Effector memory CD8-positive, alpha-beta T cell (primary cell): ENCODE measurements around the gene IL5RA.

Experiments used
- ATAC-seq: fragments of 150-1000 bp; cut with Tn5 transposase; replicated peaks from 2 replicates; pipeline ENCODE4 v1.10.0; 2021; ENCODE audit warnings: mild to moderate bottlenecking, moderate library complexity
- DNase-seq, 3 experiments: peaks; one replicate each; pipeline ENCODE4 v3.0.0; 2021
- H3K27ac Mint-ChIP-seq, 2 donors: one replicate each; pipeline ENCODE4 v1.8.0; 2022; ENCODE audit warnings: mild to moderate bottlenecking in 2 of 2, mixed read lengths in 2 of 2, moderate library complexity in 2 of 2
- H3K27me3 Mint-ChIP-seq, 2 donors: one replicate each; pipeline ENCODE4 v1.8.0; 2022; ENCODE audit warnings: mixed read lengths in 2 of 2
- H3K36me3 Mint-ChIP-seq: one replicate; pipeline ENCODE4 v1.8.0; 2022; ENCODE audit warnings: mild to moderate bottlenecking, moderate library complexity, mixed read lengths; ENCODE audit not compliant: insufficient read depth
- H3K4me1 Mint-ChIP-seq, 2 donors: one replicate each; pipeline ENCODE4 v1.8.0; 2022; ENCODE audit warnings: low read depth in 2 of 2, mixed read lengths in 2 of 2
- H3K4me3 Mint-ChIP-seq, 2 donors: one replicate each; pipeline ENCODE4 v1.8.0; 2022; ENCODE audit warnings: mild to moderate bottlenecking in 2 of 2, mixed read lengths in 2 of 2, moderate library complexity in 2 of 2
- H3K9me3 Mint-ChIP-seq, 2 donors: one replicate each; pipeline ENCODE4 v1.8.0; 2022; ENCODE audit warnings: mixed read lengths in 2 of 2

The IL5RA gene

DNA sequence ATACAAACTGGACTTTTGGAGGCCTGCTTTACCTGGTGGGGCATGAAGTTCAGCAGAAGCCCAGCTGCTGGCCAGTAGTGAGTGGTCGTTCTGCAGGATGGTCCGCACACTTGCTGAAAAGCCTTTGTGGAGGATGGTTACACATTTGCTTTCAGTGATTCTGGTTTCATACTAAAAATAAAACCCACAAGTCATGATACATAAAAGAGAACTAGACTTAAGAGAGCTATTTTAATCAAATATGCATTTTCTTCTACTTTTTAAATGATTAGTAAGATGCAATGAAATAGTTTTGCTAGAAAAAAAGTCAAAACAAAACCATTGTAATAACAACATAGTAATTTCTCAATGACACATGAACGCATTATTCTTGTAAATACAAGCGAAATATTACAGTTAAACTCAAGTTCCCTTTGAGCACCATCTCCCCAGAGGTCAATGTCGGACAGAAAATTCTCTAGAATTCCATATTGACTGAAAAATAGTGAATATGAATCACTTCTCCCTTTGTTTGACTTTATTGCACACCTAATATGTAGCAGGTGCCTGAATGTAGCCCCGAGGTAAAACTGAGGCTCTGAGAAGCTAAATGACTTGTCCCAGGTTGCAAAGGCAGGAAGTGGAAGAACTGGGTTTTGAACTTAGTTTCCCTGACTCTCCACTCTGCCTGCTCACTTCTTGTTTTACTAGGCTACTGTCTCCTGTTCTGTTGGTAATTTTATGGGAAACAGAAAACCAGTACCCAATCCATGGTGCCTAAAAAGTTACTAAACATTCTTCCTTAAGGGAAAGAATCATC is 8.3 kb downstream of the IL5RA start:
- Mint-ChIP-seq H3K4me3 (no peak overlapping the region), H3K4me1 (no peaks in the 10 kb centered on the region), H3K27me3 (peaks cover 6 to 11% of the 10 kb centered on the region in 2 donors), H3K36me3 (no peaks in the 10 kb centered on the region), H3K27ac (no peak overlapping the region), H3K9me3 (no peaks in the 10 kb centered on the region)
- ATAC-seq (no peak), DNase-seq (no peak)

DNA sequence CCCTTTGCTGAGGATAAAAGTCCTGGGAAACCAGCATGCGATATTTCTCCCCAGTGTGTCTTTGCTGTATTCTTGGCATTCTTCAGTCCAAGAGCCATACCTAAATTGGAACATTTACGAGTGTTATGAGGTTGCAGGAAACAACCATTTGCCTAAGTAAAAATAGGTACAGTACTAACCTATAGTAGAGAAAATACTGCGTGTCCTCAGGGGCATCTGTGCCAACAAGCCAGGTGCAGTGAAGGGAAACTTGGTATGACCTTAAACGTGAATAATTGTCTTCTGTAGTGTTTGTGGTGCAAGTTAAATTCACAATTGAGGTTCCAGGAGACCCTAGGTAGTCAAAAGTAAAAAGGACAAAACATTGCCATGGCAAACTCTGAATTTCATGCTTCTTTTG is 12.2 kb downstream of the IL5RA start:
- Mint-ChIP-seq H3K9me3 (no peaks in the 10 kb centered on the region), H3K4me1 (no peaks in the 10 kb centered on the region), H3K36me3 (no peaks in the 10 kb centered on the region), H3K27ac (no peak overlapping the region), H3K4me3 (no peak overlapping the region), H3K27me3 (peaks cover 11 to 15% of the 10 kb centered on the region in 2 donors)
- ATAC-seq (no peak), DNase-seq (no peak)

DNA sequence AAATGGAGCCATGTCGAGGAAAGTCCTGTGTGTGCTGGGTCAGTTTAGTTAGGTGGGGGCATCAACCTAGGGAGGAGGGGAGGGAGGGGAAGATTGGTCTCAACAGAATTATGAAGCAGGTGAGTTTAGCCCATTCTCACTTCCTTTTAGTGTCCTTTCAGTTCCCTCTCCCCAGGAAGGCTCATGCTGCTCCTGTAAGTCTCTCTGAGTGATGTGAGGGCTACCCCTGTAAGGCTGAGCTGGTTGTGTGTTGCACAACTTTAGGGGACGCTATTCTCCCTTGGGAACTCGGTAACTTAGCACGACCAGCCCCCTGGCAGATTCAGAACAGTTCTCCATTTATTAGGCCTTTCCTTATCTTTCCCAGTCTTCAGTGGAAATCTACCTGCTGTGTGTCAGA is 21.2 kb downstream of the IL5RA start:
- no peak for ATAC-seq
- Mint-ChIP-seq H3K27ac (no peak overlapping the region), H3K9me3 (no peaks in the 10 kb centered on the region)

DNA sequence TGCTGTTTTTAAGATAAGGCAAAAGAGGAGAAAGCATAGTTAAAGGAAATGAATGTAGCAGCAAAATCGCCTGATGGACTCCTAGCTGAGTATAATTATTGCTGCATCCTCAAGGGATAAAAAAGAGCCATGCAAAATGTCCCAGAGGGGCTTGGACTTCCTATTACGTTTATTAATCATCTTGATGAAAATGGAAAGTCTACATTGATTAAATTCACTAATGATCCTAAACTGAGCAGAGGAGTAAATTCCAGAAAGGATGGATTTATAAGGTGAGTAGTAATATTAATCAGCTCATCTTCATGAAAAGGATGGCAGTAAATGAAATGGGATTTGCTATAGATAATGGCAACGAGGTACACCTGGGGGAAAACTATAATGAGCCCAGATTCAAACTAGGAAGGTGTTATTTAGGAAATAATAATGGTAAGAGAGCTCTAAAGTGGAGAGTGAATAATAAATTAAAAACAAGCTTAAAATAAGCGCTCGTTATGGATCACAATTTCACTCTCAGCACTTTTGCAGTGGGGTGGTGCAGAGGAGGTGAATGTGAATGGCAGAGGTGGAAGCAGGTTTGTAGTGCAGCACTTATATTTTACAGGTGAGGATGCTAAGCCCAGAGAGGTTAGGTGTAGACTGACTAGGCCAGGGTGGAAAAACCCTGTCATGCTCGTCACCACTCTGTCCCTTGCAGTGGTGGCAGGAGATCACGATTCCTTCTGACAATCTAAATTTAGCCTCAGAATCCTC is 22.3 kb downstream of the IL5RA start:
- H3K4me3 Mint-ChIP-seq, result no peak overlapping the region
- peaks cover 2% of the 10 kb centered on the region for H3K36me3 Mint-ChIP-seq
- DNase-seq, result no peak
- H3K27ac Mint-ChIP-seq, result no peak overlapping the region
- H3K4me1 Mint-ChIP-seq, result peaks cover 0 to 4% of the 10 kb centered on the region in 2 donors
- H3K9me3 Mint-ChIP-seq, result no peaks in the 10 kb centered on the region
- no peaks in the 10 kb centered on the region for H3K27me3 Mint-ChIP-seq
- no peak for ATAC-seq

More for the DNA sequence above, 21.2 kb downstream of the IL5RA start:
- Mint-ChIP-seq H3K4me3 (no peak overlapping the region), H3K27me3 (no peaks in the 10 kb centered on the region), H3K36me3 (no peaks in the 10 kb centered on the region), H3K4me1 (peaks cover 0 to 4% of the 10 kb centered on the region in 2 donors)
- no peak for DNase-seq

DNA sequence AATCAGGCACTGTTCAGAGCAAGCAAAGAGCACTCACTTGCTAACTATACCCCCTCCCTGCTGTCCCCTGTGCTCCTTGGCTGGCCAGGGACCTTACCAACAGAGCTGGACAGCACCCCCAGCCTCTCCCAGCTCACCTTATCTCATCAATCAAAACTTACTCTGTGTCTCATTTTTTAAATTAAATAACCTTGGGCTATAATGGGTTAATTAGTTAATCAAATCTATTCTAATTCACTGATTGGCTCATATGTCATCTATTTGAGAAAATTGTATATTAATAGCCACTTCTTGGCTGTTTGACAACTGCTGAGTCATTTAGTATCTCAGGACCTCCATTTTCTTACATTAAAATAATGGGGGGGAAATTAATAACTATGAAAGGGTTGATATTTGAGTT is 22.9 kb downstream of the IL5RA start:
- H3K36me3 Mint-ChIP-seq, result peaks cover 2% of the 10 kb centered on the region
- H3K27ac Mint-ChIP-seq, result no peak overlapping the region
- H3K27me3 Mint-ChIP-seq, result no peaks in the 10 kb centered on the region
- peaks cover 0 to 4% of the 10 kb centered on the region in 2 donors for H3K4me1 Mint-ChIP-seq
- DNase-seq, result no peak
- ATAC-seq, result no peak
- H3K4me3 Mint-ChIP-seq, result no peak overlapping the region
- no peaks in the 10 kb centered on the region for H3K9me3 Mint-ChIP-seq

DNA sequence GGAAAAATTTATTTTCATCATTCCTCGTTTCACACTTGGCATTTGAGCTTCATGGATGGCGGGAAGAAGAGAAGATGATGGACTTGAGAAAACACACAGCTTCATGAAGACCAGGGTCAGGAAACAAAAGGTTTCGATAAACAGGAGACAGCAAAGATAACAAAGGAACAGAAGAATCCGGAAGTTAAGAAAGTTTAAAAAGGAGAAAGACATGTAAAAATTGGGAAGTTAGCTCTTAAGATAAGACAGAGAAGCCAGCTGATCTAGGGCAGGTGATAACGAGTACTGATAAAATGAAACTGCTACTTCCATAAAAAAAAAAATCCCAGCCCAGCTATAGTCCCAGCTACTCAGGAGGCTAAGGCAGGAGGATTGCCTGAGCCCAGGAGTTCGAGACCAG is 23.9 kb downstream of the IL5RA start:
- H3K27ac Mint-ChIP-seq, result no peak overlapping the region
- no peaks in the 10 kb centered on the region for H3K9me3 Mint-ChIP-seq
- H3K4me1 Mint-ChIP-seq, result peaks cover 0 to 4% of the 10 kb centered on the region in 2 donors
- DNase-seq (no peak), ATAC-seq (no peak)
- H3K4me3 Mint-ChIP-seq, result no peak overlapping the region
- H3K36me3 Mint-ChIP-seq, result peaks cover 2% of the 10 kb centered on the region
- no peaks in the 10 kb centered on the region for H3K27me3 Mint-ChIP-seq

DNA sequence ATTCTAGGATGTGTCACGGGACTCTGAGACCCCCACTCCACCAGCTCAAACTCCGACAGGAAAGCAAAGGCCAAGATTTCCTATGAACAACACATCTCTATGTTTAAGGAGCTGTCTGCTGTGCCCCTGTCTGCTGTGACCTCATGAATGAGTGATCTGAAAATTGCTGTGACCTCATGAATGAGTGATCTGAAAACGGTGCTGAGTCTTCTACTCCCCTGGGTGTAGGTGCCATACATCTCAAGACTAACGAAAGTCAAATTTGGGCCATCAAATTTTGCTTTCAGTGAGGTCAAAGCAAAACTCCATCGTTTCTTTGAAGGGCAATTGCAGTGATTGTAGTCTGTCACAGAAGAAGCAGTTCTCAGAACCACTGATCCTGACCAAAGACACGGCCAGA is 24.4 kb downstream of the IL5RA start:
- DNase-seq, result no peak
- no peaks in the 10 kb centered on the region for H3K9me3 Mint-ChIP-seq
- H3K4me1 Mint-ChIP-seq, result peaks cover 0 to 4% of the 10 kb centered on the region in 2 donors
- no peak overlapping the region for H3K27ac Mint-ChIP-seq
- H3K4me3 Mint-ChIP-seq, result no peak overlapping the region
- ATAC-seq, result no peak
- peaks cover 2% of the 10 kb centered on the region for H3K36me3 Mint-ChIP-seq
- H3K27me3 Mint-ChIP-seq, result no peaks in the 10 kb centered on the region

DNA sequence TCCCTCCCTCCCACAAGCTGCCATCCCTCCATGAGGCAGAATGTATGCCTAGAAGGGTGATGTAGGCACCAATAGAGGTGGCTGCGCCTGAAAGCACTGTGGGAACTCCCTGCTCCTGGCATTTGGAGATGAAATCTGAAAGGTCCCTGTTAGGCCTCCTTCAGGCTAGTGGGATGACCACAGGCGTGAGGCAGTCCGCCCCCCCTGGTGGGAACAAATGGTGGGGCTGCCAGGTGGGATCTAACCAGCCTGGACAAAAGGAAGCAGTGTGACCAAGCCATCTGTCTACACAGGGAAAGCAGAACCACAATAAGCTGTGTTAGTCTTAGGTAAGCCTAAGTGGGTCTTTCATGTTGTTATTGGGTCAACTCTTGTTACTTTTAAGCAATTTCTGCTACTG is 25.3 kb downstream of the IL5RA start:
- Mint-ChIP-seq H3K4me1 (peaks cover 0 to 4% of the 10 kb centered on the region in 2 donors), H3K4me3 (no peak overlapping the region), H3K36me3 (peaks cover 2% of the 10 kb centered on the region), H3K27ac (no peak overlapping the region), H3K9me3 (no peaks in the 10 kb centered on the region), H3K27me3 (no peaks in the 10 kb centered on the region)
- no peak for DNase-seq
- ATAC-seq, result no peak

DNA sequence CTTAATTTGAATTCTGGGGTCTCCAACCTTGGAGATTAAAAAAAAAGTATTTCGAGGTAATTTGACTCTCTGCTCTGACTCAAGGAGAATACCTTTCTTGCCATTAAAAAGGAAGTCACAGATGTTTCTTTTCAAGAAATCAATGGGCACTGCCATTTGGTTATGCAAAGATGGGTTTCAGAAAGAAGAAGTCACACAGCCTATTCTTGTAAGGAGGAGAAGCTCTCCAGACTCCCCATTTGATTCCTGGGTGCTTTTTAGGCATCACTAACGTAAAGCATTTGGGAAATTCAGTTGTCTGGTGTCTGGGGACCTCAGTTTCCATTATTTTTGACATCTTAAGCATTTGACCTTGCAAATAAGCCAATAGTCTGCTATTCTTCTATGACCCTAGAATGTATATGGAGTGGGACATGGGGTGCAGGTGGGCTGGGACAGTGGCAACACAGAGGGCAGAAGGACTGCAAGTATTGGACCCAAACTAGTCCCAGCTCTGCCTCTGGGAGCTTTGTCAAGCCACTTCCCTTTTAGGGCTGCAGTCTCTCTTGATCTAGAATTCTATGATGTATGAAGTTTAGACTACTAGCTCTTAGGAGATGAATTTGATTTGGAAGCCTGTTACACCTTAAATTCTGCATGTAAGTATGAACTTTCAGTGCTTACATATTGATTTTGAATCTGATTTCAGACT is 27.8 kb downstream of the IL5RA start:
- ATAC-seq (no peak), DNase-seq (no peak)
- peaks cover 2% of the 10 kb centered on the region for H3K36me3 Mint-ChIP-seq
- H3K4me3 Mint-ChIP-seq, result no peak overlapping the region
- H3K4me1 Mint-ChIP-seq, result no peaks in the 10 kb centered on the region
- peaks cover 8 to 10% of the 10 kb centered on the region in 2 donors for H3K27me3 Mint-ChIP-seq
- H3K9me3 Mint-ChIP-seq, result no peaks in the 10 kb centered on the region
- no peak overlapping the region for H3K27ac Mint-ChIP-seq

DNA sequence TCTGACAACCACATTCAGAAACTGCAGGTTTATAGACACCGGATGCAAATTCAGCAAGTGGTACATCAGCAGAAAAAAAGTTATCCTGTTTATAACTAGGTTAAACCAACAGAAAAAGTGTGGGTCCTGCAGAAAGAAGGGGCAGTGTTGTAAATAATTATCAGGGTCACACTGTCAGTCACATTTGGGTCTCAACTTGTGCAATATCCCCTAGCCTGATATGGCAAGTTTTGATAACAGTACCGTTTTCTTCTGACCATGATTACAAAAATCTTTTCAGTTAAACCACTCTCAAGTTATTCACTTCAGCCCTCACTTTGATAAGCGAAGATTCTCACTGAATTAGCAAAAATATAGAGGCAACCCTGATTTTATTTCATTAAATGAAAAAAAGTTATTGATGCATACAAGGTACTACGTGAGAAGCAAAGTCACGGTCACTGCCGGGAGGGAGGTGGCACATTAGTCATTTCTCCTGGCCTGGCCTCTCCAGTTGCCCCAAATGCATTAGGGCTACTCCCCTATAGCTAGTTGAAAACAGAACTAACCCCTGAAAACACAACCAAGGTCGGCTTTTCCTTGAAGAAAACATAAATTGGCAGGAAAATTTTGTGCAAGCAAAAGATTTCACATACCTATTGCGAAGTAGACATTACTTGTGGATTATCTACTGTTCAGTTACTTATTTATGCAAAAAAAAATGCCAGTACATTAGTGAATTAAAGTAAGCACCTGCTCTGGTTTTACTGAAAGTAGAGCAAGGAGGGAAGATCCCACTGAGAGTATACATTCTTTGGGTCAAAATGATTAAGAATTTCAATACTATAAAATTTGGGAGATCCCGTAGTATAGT is 28.6 kb downstream of the IL5RA start:
- Mint-ChIP-seq H3K4me1 (no peaks in the 10 kb centered on the region), H3K27ac (no peak overlapping the region), H3K27me3 (peaks cover 8 to 10% of the 10 kb centered on the region in 2 donors), H3K9me3 (no peaks in the 10 kb centered on the region), H3K36me3 (peaks cover 2% of the 10 kb centered on the region), H3K4me3 (no peak overlapping the region)
- DNase-seq (no peak), ATAC-seq (no peak)

DNA sequence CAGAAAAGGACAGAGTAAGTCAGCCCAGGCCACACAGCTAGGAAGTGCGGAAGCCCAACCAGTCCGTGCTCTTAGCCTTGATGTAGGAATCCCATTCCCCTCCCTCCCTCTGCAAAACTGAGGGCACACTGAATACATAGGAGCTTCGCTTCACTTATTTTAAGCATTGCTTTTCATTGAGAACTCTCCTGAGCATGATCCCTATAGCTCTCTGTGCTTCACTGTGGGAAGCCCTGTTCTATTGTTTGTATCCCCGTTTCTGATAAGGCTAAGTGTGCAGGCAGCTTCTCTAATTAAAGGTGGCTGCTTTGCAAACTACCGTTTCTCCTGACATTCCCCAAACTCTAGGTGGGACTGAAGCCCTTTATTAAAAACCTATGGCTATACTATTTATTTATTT is 29.9 kb downstream of the IL5RA start:
- DNase-seq (no peak), ATAC-seq (no peak)
- H3K27me3 Mint-ChIP-seq, result peaks cover 8 to 10% of the 10 kb centered on the region in 2 donors
- peaks cover 2% of the 10 kb centered on the region for H3K36me3 Mint-ChIP-seq
- no peak overlapping the region for H3K27ac Mint-ChIP-seq
- no peak overlapping the region for H3K4me3 Mint-ChIP-seq
- no peaks in the 10 kb centered on the region for H3K9me3 Mint-ChIP-seq
- no peaks in the 10 kb centered on the region for H3K4me1 Mint-ChIP-seq

DNA sequence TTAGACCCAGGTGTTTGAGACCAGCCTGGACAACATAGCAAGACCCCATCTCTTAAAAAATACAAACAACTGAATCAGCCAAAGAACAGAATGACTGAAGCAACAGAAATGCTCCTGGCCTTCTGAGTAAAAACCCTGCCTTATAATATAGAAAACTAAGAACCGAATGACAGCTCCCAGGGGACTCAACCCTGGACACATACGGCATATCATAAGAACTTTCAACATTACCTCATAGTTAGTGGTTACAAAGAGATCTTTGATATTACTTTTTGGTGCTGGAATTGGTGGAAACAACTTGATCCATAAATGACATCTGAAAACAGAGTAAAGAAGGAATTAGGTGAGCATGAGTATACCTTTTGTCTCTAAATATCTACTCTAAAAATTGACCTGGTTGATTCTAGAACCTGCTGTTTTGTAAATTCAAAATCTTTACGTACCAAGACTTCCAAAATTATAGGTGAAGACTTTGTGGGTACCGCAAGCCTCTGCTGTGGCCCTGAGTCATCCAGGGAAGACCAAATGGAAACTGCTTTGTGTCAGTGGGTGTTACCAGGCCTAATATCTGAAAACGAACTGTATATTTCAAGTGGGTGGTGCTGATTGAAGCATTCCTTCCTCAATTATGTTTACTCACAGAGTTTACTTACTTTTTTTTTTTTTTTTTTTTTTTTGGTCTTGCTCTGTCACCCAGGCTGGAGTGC is 35.5 kb downstream of the IL5RA start:
- Mint-ChIP-seq H3K36me3 (no peaks in the 10 kb centered on the region), H3K27me3 (peaks cover 8 to 10% of the 10 kb centered on the region in 2 donors), H3K4me1 (no peaks in the 10 kb centered on the region), H3K9me3 (no peaks in the 10 kb centered on the region), H3K27ac (no peak overlapping the region), H3K4me3 (no peak overlapping the region)
- ATAC-seq, result no peak
- no peak for DNase-seq
